H1 (cell line): ENCODE data around the gene MMAB.

ENCODE experiments used
- CHD2 ChIP-seq: IDR thresholded peaks from 2 replicates; pipeline ENCODE4 v1.6.1; 2012; ENCODE audit warnings: low read length, improper control_type of control experiment
- EP300 ChIP-seq, 2 experiments: IDR thresholded peaks; 1 replicate in 1 of 2; 2 replicates in 1 of 2; pipeline ENCODE4 v1.6.1; 2011 to 2012; ENCODE audit warnings: low read depth in 2 of 2, low read length in 2 of 2, mild to moderate bottlenecking in 2 of 2, borderline replicate concordance in 1 of 2, inconsistent platforms in 1 of 2, moderate library complexity in 1 of 2
- JUN ChIP-seq: IDR thresholded peaks from 2 replicates; pipeline ENCODE4 v1.6.1; 2011; ENCODE audit warnings: low read depth, mild to moderate bottlenecking, improper control_type of control experiment, low read length
- MAFK ChIP-seq: IDR thresholded peaks from 2 replicates; pipeline ENCODE4 v1.6.1; 2012; ENCODE audit warnings: low read depth, mild to moderate bottlenecking, improper control_type of control experiment, low read length
- NANOG ChIP-seq: IDR thresholded peaks from 2 replicates; pipeline ENCODE4 v1.6.1; 2011; ENCODE audit warnings: low read length, low read depth, mild to moderate bottlenecking, inconsistent platforms; ENCODE audit not compliant: insufficient read depth, poor library complexity, severe bottlenecking
- SRF ChIP-seq: IDR thresholded peaks from 2 replicates; pipeline ENCODE4 v1.6.1; 2011; ENCODE audit warnings: mild to moderate bottlenecking, low read depth, low read length, moderate library complexity

- TF ChIP-seq SRF (no peak), JUN (no peak), MAFK (no peak), NANOG (no peak), EP300 (IDR thresholded peaks at IDR 0.05; ENCODE audit: borderline replicate concordance in 1 of 2, low read depth in 2 of 2, low read length in 2 of 2) (no peak), CHD2 (no peak)
These were observed 48.6 kb upstream of the MMAB start for GRCh38 chr12:109621901-109622364.
